ENCODE measurements around the gene UBE2H. TPM values are rescaled to one million over a fixed set of nuclear protein-coding genes. Genes with fewer than 3 reads are reported as not detected.

The UBE2H gene
- total RNA-seq, 6 donors from 2014 or later, result 60.5 to 138 (median 65.4) TPM

DNA sequence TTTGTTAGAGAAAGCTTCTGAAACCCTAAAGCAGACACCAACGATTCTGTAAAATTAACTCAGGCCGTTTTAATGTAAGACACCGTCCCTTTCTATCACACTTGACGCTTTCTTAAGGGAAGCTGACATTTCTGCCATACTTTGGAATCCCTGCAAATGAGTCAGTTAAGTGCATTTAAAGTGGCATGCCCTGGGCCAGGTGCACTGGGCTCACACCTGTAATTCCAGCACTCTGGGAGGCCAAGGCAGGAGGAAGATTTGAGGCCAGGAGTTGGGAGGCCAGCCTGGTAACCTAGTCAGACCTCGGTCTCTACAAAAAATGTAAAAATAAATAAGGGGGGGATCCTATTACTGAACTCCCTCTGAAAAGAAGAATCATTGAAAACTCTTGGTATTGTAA lies 4.4 kb downstream of the UBE2H start:
- WGBS, 2 donors, result 65 to 66% methylated on average over 5 of the region's 5 CpGs
- TF ChIP-seq POLR2A (IDR thresholded peaks at IDR 0.05), result no peak
- TF ChIP-seq POLR2AphosphoS5 (IDR thresholded peaks at IDR 0.05), result no peak
- TF ChIP-seq, protein P1, sequence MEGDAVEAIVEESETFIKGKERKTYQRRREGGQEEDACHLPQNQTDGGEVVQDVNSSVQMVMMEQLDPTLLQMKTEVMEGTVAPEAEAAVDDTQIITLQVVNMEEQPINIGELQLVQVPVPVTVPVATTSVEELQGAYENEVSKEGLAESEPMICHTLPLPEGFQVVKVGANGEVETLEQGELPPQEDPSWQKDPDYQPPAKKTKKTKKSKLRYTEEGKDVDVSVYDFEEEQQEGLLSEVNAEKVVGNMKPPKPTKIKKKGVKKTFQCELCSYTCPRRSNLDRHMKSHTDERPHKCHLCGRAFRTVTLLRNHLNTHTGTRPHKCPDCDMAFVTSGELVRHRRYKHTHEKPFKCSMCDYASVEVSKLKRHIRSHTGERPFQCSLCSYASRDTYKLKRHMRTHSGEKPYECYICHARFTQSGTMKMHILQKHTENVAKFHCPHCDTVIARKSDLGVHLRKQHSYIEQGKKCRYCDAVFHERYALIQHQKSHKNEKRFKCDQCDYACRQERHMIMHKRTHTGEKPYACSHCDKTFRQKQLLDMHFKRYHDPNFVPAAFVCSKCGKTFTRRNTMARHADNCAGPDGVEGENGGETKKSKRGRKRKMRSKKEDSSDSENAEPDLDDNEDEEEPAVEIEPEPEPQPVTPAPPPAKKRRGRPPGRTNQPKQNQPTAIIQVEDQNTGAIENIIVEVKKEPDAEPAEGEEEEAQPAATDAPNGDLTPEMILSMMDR (IDR thresholded peaks at IDR 0.05), result no peak
- TF ChIP-seq EP300 (IDR thresholded peaks at IDR 0.05), result no peak
- peaks cover 39 to 51% (median 39%) of the 10 kb centered on the region in 4 donors for H3K4me1 ChIP-seq
- H3K27me3 ChIP-seq, result no peaks in the 10 kb centered on the region
- H3K36me3 ChIP-seq, result peaks cover 0 to 4% (median 0%) of the 10 kb centered on the region in 4 donors
- peak overlapping the region; percentile 96 to 98 (median 97) for H3K27ac ChIP-seq
- peak in 1 of 2 donors; percentile 35 for DNase-seq
- no peaks in the 10 kb centered on the region for H3K9me3 ChIP-seq
- peak overlapping the region in 2 of 4 donors; percentile 62 to 87 for H3K4me3 ChIP-seq
- ATAC-seq (ENCODE audit: low FRiP score in 2 of 2), result no peak

DNA sequence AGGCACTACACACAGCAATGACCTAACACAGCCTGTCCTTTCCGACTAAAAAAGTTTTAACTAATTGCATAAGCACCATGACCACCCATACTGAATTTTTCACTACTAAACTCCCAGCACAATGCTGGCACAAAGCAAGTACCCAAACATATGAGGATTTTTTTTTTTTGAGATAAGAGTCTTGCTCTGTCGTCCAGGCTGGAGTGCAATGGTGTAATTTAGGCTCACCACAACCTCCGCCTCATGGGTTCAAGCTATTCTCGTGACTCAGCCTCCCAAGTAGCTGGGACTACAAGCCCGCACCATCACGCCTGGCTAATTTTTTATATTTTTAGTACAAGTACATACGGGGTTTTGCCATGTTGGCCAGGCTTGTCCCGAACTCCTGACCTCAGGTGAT lies 5.1 kb downstream of the UBE2H start:
- peaks cover 39 to 51% (median 39%) of the 10 kb centered on the region in 4 donors for H3K4me1 ChIP-seq
- H3K4me3 ChIP-seq, result no peak overlapping the region
- H3K27ac ChIP-seq, result peak overlapping the region; percentile 64 to 98 (median 97)
- H3K36me3 ChIP-seq, result peaks cover 0 to 7% (median 3%) of the 10 kb centered on the region in 4 donors
- no peaks in the 10 kb centered on the region for H3K27me3 ChIP-seq
- TF ChIP-seq POLR2A (IDR thresholded peaks at IDR 0.05), result no peak
- no peak for TF ChIP-seq POLR2AphosphoS5 (IDR thresholded peaks at IDR 0.05)
- TF ChIP-seq, protein P1 (IDR thresholded peaks at IDR 0.05), result no peak
- TF ChIP-seq EP300 (IDR thresholded peaks at IDR 0.05), result no peak
- H3K9me3 ChIP-seq, result no peaks in the 10 kb centered on the region
- ATAC-seq (ENCODE audit: low FRiP score in 2 of 2) (no peak), DNase-seq (peak in 1 of 2 donors; percentile 24)
- WGBS, 2 donors, result 66 to 73% methylated on average over 8 of the region's 8 CpGs

DNA sequence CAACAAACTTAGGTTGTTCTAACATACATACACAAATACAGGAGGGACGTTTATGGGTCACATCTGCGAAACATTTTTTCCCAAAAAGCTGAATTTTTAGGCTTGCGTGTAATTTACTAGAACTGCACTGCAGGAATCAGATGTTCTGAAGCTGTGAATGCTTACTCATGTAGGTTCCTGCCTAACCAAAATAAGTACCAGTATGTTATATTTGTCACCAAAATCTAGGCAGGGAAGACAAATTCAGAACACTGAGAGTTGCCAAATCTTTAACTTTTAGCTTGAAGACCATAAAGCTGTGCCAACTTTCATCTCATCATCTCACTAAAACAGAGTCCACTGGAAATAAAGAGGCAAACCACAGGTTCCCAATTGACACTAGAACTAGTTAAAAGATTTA lies 5.7 kb downstream of the UBE2H start:
- 67 to 75% methylated on average over 3 of the region's 3 CpGs for WGBS, 2 donors
- no peaks in the 10 kb centered on the region for H3K27me3 ChIP-seq
- peak overlapping the region in 3 of 4 donors; percentile 64 to 98 (median 96) for H3K27ac ChIP-seq
- peaks cover 0 to 7% (median 3%) of the 10 kb centered on the region in 4 donors for H3K36me3 ChIP-seq
- TF ChIP-seq POLR2A (IDR thresholded peaks at IDR 0.05), result no peak
- TF ChIP-seq, protein P1 (IDR thresholded peaks at IDR 0.05), result no peak
- no peak for TF ChIP-seq EP300 (IDR thresholded peaks at IDR 0.05)
- TF ChIP-seq POLR2AphosphoS5 (IDR thresholded peaks at IDR 0.05), result no peak
- H3K4me3 ChIP-seq, result no peak overlapping the region
- DNase-seq, result no peak
- no peak for ATAC-seq (ENCODE audit: low FRiP score in 2 of 2)
- H3K9me3 ChIP-seq, result no peaks in the 10 kb centered on the region
- peaks cover 39 to 51% (median 39%) of the 10 kb centered on the region in 4 donors for H3K4me1 ChIP-seq

DNA sequence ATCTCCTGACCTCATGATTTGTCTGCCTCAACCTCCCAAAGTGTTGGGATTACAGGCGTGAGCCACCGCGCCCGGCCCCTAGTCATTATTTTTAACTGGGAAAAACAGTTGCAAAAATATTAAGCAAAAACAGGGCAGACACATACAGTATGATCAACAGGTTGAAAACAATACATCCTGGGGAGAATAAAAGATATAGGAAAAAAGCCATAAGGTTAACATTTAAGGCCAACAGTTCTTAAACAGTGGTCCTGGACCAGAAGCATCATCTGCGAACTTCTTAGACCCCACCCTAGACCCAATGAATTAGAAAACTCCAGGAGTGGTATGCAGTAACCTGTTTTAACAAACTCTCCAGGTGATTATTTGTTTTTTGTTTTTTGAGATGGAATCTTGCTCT lies 6.5 kb downstream of the UBE2H start:
- no peak overlapping the region for H3K27ac ChIP-seq
- 93 to 95% methylated on average over 5 of the region's 5 CpGs for WGBS, 2 donors
- no peak for DNase-seq
- H3K4me3 ChIP-seq, result no peak overlapping the region
- H3K4me1 ChIP-seq, result peaks cover 37 to 51% (median 39%) of the 10 kb centered on the region in 4 donors
- no peaks in the 10 kb centered on the region for H3K9me3 ChIP-seq
- peaks cover 0 to 7% (median 3%) of the 10 kb centered on the region in 4 donors for H3K36me3 ChIP-seq
- H3K27me3 ChIP-seq, result no peaks in the 10 kb centered on the region
- ATAC-seq (ENCODE audit: low FRiP score in 2 of 2), result no peak
- TF ChIP-seq, protein P1 (IDR thresholded peaks at IDR 0.05), result no peak
- TF ChIP-seq EP300 (IDR thresholded peaks at IDR 0.05) (no peak), POLR2A (IDR thresholded peaks at IDR 0.05) (no peak), POLR2AphosphoS5 (IDR thresholded peaks at IDR 0.05) (no peak)

DNA sequence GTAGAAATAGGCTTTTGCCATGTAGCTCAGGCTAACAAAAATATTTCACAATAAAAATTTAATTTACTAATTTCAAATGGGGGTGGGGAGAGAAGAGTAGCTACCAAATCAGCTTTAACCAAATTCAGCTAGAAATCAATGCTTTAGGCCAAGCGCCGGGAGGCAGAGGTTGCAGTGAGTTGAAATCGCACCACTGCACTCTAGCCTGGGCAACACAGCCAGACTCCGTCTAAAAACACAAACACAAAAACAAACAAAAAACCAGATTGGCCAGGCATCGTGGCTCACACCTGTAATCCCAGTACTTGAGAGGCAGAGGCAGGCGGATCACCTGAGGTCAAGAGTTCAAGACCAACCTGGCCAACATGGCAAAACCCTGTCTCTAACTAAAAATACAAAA lies 9.4 kb downstream of the UBE2H start:
- Histone ChIP-seq H3K36me3 (peaks cover 0 to 9% (median 3%) of the 10 kb centered on the region in 4 donors), H3K9me3 (no peaks in the 10 kb centered on the region), H3K27me3 (no peaks in the 10 kb centered on the region), H3K27ac (no peak overlapping the region), H3K4me3 (no peak overlapping the region), H3K4me1 (peaks cover 16 to 28% (median 22%) of the 10 kb centered on the region in 4 donors)
- TF ChIP-seq POLR2AphosphoS5 (IDR thresholded peaks at IDR 0.05), result no peak
- TF ChIP-seq POLR2A (IDR thresholded peaks at IDR 0.05), result no peak
- TF ChIP-seq, protein P1 (IDR thresholded peaks at IDR 0.05), result no peak
- TF ChIP-seq EP300 (IDR thresholded peaks at IDR 0.05), result no peak
- 90 to 93% methylated on average over 6 of the region's 6 CpGs for WGBS, 2 donors
- DNase-seq (no peak), ATAC-seq (ENCODE audit: low FRiP score in 2 of 2) (no peak)

Measured in upper lobe of left lung (tissue), 6 donors.